Measurements from ENCODE around the gene TMEM106C. TPM values are rescaled to one million over a fixed set of nuclear protein-coding genes. Genes with fewer than 3 reads are reported as not detected.
A peak's percentile ranks its signal among the peaks of the same experiment; 100 is the strongest.

Gene TMEM106C
- total RNA-seq, 3 donors from 2014 or later (not counting 1 experiment from before 2014, with no cell fraction given) = 19.1 to 26.2 (median 22.5) TPM

- Mint-ChIP-seq H3K27me3 (ENCODE audit: low read depth in 2 of 2) (peaks cover 74 to 83% of the 10 kb centered on the region in 2 donors), H3K4me1 (peaks cover 14 to 15% of the 10 kb centered on the region in 2 donors), H3K4me3 (no peak overlapping the region), H3K27ac (no peak overlapping the region), H3K9me3 (no peaks in the 10 kb centered on the region), H3K36me3 (no peaks in the 10 kb centered on the region)
- Histone ChIP-seq H3K27ac (ENCODE audit: low read length) (no peak overlapping the region), H3K4me3 (ENCODE audit: low read length) (no peak overlapping the region), H3K4me1 (ENCODE audit: control insufficient read depth, insufficient read depth, low read length) (peaks cover 39% of the 10 kb centered on the region), H3K9me3 (ENCODE audit: control insufficient read depth, insufficient read depth, low read length) (no peaks in the 10 kb centered on the region), H3K36me3 (ENCODE audit: control insufficient read depth, insufficient read depth, low read length) (no peaks in the 10 kb centered on the region), H3K27me3 (ENCODE audit: control insufficient read depth, insufficient read depth, low read length) (peaks cover 56% of the 10 kb centered on the region)
- TF ChIP-seq CTCF (IDR thresholded peaks at IDR 0.05) = no peak
- intact Hi-C loops (cut with micrococcal nuclease) = no loop called here
- no peak for DNase-seq
- WGBS (ENCODE audit: insufficient coverage) = 84% methylated on average over 7 of the region's 9 CpGs
- no peak for ATAC-seq
These were observed 36.4 kb downstream of the TMEM106C start for GRCh38 chr12:47999816-48000215.

GRCh38 chr12:48000878-48001504 lies 37.6 kb downstream of the TMEM106C start:
- Histone ChIP-seq H3K27ac (ENCODE audit: low read length) (no peak overlapping the region), H3K9me3 (ENCODE audit: control insufficient read depth, insufficient read depth, low read length) (no peaks in the 10 kb centered on the region), H3K4me1 (ENCODE audit: control insufficient read depth, insufficient read depth, low read length) (peaks cover 43% of the 10 kb centered on the region), H3K27me3 (ENCODE audit: control insufficient read depth, insufficient read depth, low read length) (peaks cover 67% of the 10 kb centered on the region), H3K4me3 (ENCODE audit: low read length) (no peak overlapping the region), H3K36me3 (ENCODE audit: control insufficient read depth, insufficient read depth, low read length) (no peaks in the 10 kb centered on the region)
- intact Hi-C loops (cut with micrococcal nuclease) = no loop called here
- DNase-seq = no peak
- H3K36me3 Mint-ChIP-seq = no peaks in the 10 kb centered on the region
- peaks cover 14 to 15% of the 10 kb centered on the region in 2 donors for H3K4me1 Mint-ChIP-seq
- 19% methylated on average over 18 of the region's 18 CpGs for WGBS (ENCODE audit: insufficient coverage)
- H3K9me3 Mint-ChIP-seq = no peaks in the 10 kb centered on the region
- peak overlapping the region; percentile 71 for H3K4me3 Mint-ChIP-seq
- ATAC-seq = no peak
- no peak for TF ChIP-seq CTCF (IDR thresholded peaks at IDR 0.05)
- peaks cover 72 to 81% of the 10 kb centered on the region in 2 donors for H3K27me3 Mint-ChIP-seq (ENCODE audit: low read depth in 2 of 2)
- no peak overlapping the region for H3K27ac Mint-ChIP-seq

- Histone ChIP-seq H3K9me3 (ENCODE audit: control insufficient read depth, insufficient read depth, low read length) (no peaks in the 10 kb centered on the region), H3K36me3 (ENCODE audit: control insufficient read depth, insufficient read depth, low read length) (no peaks in the 10 kb centered on the region), H3K4me3 (ENCODE audit: low read length) (no peak overlapping the region), H3K27ac (ENCODE audit: low read length) (no peak overlapping the region), H3K27me3 (ENCODE audit: control insufficient read depth, insufficient read depth, low read length) (peaks cover 69% of the 10 kb centered on the region), H3K4me1 (ENCODE audit: control insufficient read depth, insufficient read depth, low read length) (peaks cover 43% of the 10 kb centered on the region)
- Mint-ChIP-seq H3K4me1 (peaks cover 14 to 15% of the 10 kb centered on the region in 2 donors), H3K9me3 (no peaks in the 10 kb centered on the region), H3K36me3 (no peaks in the 10 kb centered on the region), H3K27ac (no peak overlapping the region), H3K4me3 (peak overlapping the region; percentile 71), H3K27me3 (ENCODE audit: low read depth in 2 of 2) (peaks cover 77 to 87% of the 10 kb centered on the region in 2 donors)
- WGBS (ENCODE audit: insufficient coverage) = 2% methylated on average over 57 of the region's 57 CpGs
- ATAC-seq = peak in 1 of 3 donors; percentile 29
- TF ChIP-seq CTCF (IDR thresholded peaks at IDR 0.05) = no peak
- peak in 1 of 2 donors; percentile 29 for DNase-seq
- intact Hi-C loops (cut with micrococcal nuclease) = no loop called here
These were observed 38.4 kb downstream of the TMEM106C start for GRCh38 chr12:48001505-48002413.
